Neuronal stem cell (in vitro differentiated cells): ENCODE data around the gene STOX2.

Experiments used
- DNase-seq: peaks from one replicate; pipeline ENCODE4 v3.0.0-alpha.2; 2013; ENCODE audit warnings: low spot score
- H2AFZ ChIP-seq: one replicate; pipeline ENCODE4 v1.6.1; 2013; ENCODE audit warnings: mild to moderate bottlenecking, low read length, inconsistent platforms
- H2AK5ac ChIP-seq: 2 replicates; pipeline ENCODE4 v1.6.1; 2013; ENCODE audit warnings: low read depth, mild to moderate bottlenecking, inconsistent platforms, low read length, moderate library complexity, mixed read lengths
- H2BK120ac ChIP-seq: 2 replicates; pipeline ENCODE4 v1.6.1; 2013; ENCODE audit warnings: low read depth, mild to moderate bottlenecking, inconsistent platforms, low read length, moderate library complexity, mixed read lengths
- H2BK12ac ChIP-seq: one replicate; pipeline ENCODE4 v1.6.1; 2013; ENCODE audit warnings: low read length, inconsistent platforms
- H2BK15ac ChIP-seq: 2 replicates; pipeline ENCODE4 v1.6.1; 2013; ENCODE audit warnings: mild to moderate bottlenecking, low read length, inconsistent platforms, mixed read lengths
- H2BK5ac ChIP-seq: one replicate; pipeline ENCODE4 v1.6.1; 2013; ENCODE audit warnings: inconsistent platforms, mild to moderate bottlenecking, low read length, moderate library complexity
- H3K14ac ChIP-seq: one replicate; pipeline ENCODE4 v1.6.1; 2013; ENCODE audit warnings: low read length, inconsistent platforms
- H3K18ac ChIP-seq: 2 replicates; pipeline ENCODE4 v1.6.1; 2013; ENCODE audit warnings: low read length, inconsistent platforms
- H3K23ac ChIP-seq: 2 replicates; pipeline ENCODE4 v1.6.1; 2013; ENCODE audit warnings: low read depth, mild to moderate bottlenecking, mixed read lengths, low read length, inconsistent platforms; ENCODE audit not compliant: poor library complexity
- H3K27ac ChIP-seq: replicated peaks from 3 replicates; pipeline ENCODE4 v1.5.1; 2013; ENCODE audit warnings: low read length, inconsistent platforms
- H3K27me3 ChIP-seq, 3 experiments: 2 replicates each; pipeline ENCODE4 v1.6.1; 2013; ENCODE audit warnings: low read length in 3 of 3, mild to moderate bottlenecking in 2 of 3, inconsistent platforms in 1 of 3, low read depth in 1 of 3, mixed read lengths in 1 of 3, moderate library complexity in 1 of 3; ENCODE audit not compliant: control insufficient read depth in 3 of 3, insufficient read depth in 3 of 3
- H3K36me3 ChIP-seq, 2 donors: replicated peaks in 1 of 2; 2 replicates each; pipeline ENCODE4 v1.6.1; 2013; ENCODE audit warnings: low read length in 2 of 2; ENCODE audit not compliant: control insufficient read depth in 2 of 2, insufficient read depth in 2 of 2
- H3K4ac ChIP-seq: 2 replicates; pipeline ENCODE4 v1.6.1; 2013; ENCODE audit warnings: inconsistent platforms, mild to moderate bottlenecking, low read length, moderate library complexity
- H3K4me1 ChIP-seq, 2 donors: 1 replicate in 1 of 2; 2 replicates in 1 of 2; pipeline ENCODE4 v1.6.1; 2013; ENCODE audit warnings: low read length in 2 of 2, low read depth in 1 of 2; ENCODE audit not compliant: control insufficient read depth in 2 of 2, insufficient read depth in 1 of 2
- H3K4me2 ChIP-seq: one replicate; pipeline ENCODE4 v1.6.1; 2013; ENCODE audit warnings: mild to moderate bottlenecking, low read length, inconsistent platforms; ENCODE audit not compliant: insufficient read depth, poor library complexity, severe bottlenecking
- H3K4me3 ChIP-seq, 2 donors: 2 replicates each; pipeline ENCODE4 v1.5.1; 2013; ENCODE audit warnings: low read length in 2 of 2, mild to moderate bottlenecking in 2 of 2, inconsistent platforms in 1 of 2, moderate library complexity in 1 of 2
- H3K79me1 ChIP-seq: one replicate; pipeline ENCODE4 v1.6.1; 2013; ENCODE audit warnings: low read depth, mild to moderate bottlenecking, inconsistent platforms, low read length, moderate library complexity
- H3K9ac ChIP-seq: one replicate; pipeline ENCODE4 v1.6.1; 2013; ENCODE audit warnings: mild to moderate bottlenecking, low read depth, low read length, inconsistent platforms; ENCODE audit not compliant: poor library complexity
- H3K9me3 ChIP-seq, 2 donors: replicated peaks in 1 of 2; 2 replicates each; pipeline versions ENCODE3 to v1.6.1; 2013; ENCODE audit warnings: low read length in 2 of 2, mild to moderate bottlenecking in 2 of 2, inconsistent platforms in 1 of 2, low read depth in 1 of 2, mixed read lengths in 1 of 2, moderate library complexity in 1 of 2; ENCODE audit not compliant: control insufficient read depth in 2 of 2, insufficient read depth in 1 of 2
- H4K8ac ChIP-seq: one replicate; pipeline ENCODE4 v1.6.1; 2013; ENCODE audit warnings: low read depth, mild to moderate bottlenecking, inconsistent platforms, low read length, moderate library complexity
- H4K91ac ChIP-seq: one replicate; pipeline ENCODE4 v1.6.1; 2013; ENCODE audit warnings: low read length, low read depth, mild to moderate bottlenecking, inconsistent platforms; ENCODE audit not compliant: poor library complexity
- WGBS, 2 donors: extraction: QIAGEN DNeasy Blood & Tissue Kit; methylation state at CpG; one replicate each; pipeline ENCODE4 v1.1.7; 2013; ENCODE audit warnings: missing lambda C conversion rate in 2 of 2, mixed read lengths in 1 of 2; ENCODE audit not compliant: insufficient read length in 2 of 2, insufficient replicate concordance in 1 of 2; ENCODE audit errors: extremely low coverage in 2 of 2; 5-methylcytosine and 5-hydroxymethylcytosine counted together

Gene STOX2

DNA sequence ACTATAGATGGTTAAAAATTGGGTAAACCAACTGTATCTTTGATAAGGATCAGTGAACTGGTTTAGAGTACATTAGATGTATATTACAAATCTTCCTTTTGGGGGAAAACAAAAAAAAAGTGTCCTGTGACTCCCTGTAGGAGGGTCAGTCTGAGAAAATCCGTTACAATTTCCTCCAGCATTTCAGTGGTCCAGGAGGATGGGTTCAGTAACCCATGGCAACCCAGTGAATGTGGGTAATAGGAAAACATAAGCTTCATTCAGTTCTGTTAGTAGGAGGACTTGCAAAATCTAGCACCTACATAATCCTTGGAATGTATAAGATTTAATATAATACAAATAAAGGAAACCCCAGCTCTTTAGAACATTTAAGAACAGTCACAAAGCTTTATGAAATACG is 16.2 kb downstream of the STOX2 start:
- Histone ChIP-seq H3K4me1 (peaks cover 5 to 6% of the 10 kb centered on the region in 2 donors), H3K36me3 (peaks cover 2 to 18% of the 10 kb centered on the region in 2 donors), H4K91ac (no peak overlapping the region), H3K4me3 (no peak overlapping the region), H3K4ac (no peak overlapping the region), H3K9ac (no peak overlapping the region), H2AFZ (no peak overlapping the region), H2BK120ac (no peak overlapping the region), H3K27me3 (no peaks in the 10 kb centered on the region), H3K9me3 (peaks cover 0 to 5% of the 10 kb centered on the region in 2 donors), H2AK5ac (no peak overlapping the region), H3K14ac (no peak overlapping the region), H3K23ac (no peak overlapping the region), H3K79me1 (no peaks in the 10 kb centered on the region), H2BK15ac (no peak overlapping the region), H3K4me2 (no peak overlapping the region), H3K27ac (no peak overlapping the region), H4K8ac (no peak overlapping the region), H2BK12ac (no peak overlapping the region), H3K18ac (no peak overlapping the region), H2BK5ac (no peak overlapping the region)
- no peak for DNase-seq
- no CpG with 5 or more reads among the region's 2 CpGs for WGBS, 2 donors

GRCh38 chr4:183924362-183925044 is 19.4 kb downstream of the STOX2 start:
- Histone ChIP-seq H3K27ac (no peak overlapping the region), H3K18ac (no peak overlapping the region), H3K9ac (no peak overlapping the region), H2BK15ac (no peak overlapping the region), H3K4me1 (peaks cover 2 to 5% of the 10 kb centered on the region in 2 donors), H3K4ac (no peak overlapping the region), H3K79me1 (no peaks in the 10 kb centered on the region), H2AK5ac (no peak overlapping the region), H2AFZ (no peak overlapping the region), H2BK5ac (no peak overlapping the region), H2BK120ac (no peak overlapping the region), H4K8ac (no peak overlapping the region), H3K27me3 (no peaks in the 10 kb centered on the region), H3K4me2 (no peak overlapping the region), H2BK12ac (no peak overlapping the region), H4K91ac (no peak overlapping the region), H3K9me3 (peaks cover 0 to 5% of the 10 kb centered on the region in 2 donors), H3K36me3 (peaks cover 2 to 11% of the 10 kb centered on the region in 2 donors), H3K14ac (no peak overlapping the region), H3K23ac (no peak overlapping the region), H3K4me3 (no peak overlapping the region)
- no peak for DNase-seq
- WGBS, 2 donors: no CpG with 5 or more reads among the region's 12 CpGs

- no peak overlapping the region for H3K4ac ChIP-seq
- H2BK15ac ChIP-seq: no peak overlapping the region
- no peaks in the 10 kb centered on the region for H3K27me3 ChIP-seq
- peaks cover 0 to 3% of the 10 kb centered on the region in 2 donors for H3K9me3 ChIP-seq
- no peak overlapping the region for H3K9ac ChIP-seq
- H3K36me3 ChIP-seq: peaks cover 2 to 8% of the 10 kb centered on the region in 2 donors
- no peak overlapping the region for H2BK5ac ChIP-seq
- H3K4me1 ChIP-seq: no peaks in the 10 kb centered on the region
- no peak overlapping the region for H3K4me2 ChIP-seq
- H3K23ac ChIP-seq: no peak overlapping the region
- no peak overlapping the region for H2BK12ac ChIP-seq
- no peaks in the 10 kb centered on the region for H3K79me1 ChIP-seq
- no peak overlapping the region for H4K91ac ChIP-seq
- H3K14ac ChIP-seq: no peak overlapping the region
- H3K18ac ChIP-seq: no peak overlapping the region
- WGBS, 2 donors: no CpG with 5 or more reads among the region's 5 CpGs
- H4K8ac ChIP-seq: no peak overlapping the region
- DNase-seq: no peak
- H2BK120ac ChIP-seq: no peak overlapping the region
- H3K27ac ChIP-seq: no peak overlapping the region
- no peak overlapping the region for H2AFZ ChIP-seq
- no peak overlapping the region for H3K4me3 ChIP-seq
- H2AK5ac ChIP-seq: no peak overlapping the region
Observed at GRCh38 chr4:183926950-183927349, 21.8 kb downstream of the STOX2 start.

DNA sequence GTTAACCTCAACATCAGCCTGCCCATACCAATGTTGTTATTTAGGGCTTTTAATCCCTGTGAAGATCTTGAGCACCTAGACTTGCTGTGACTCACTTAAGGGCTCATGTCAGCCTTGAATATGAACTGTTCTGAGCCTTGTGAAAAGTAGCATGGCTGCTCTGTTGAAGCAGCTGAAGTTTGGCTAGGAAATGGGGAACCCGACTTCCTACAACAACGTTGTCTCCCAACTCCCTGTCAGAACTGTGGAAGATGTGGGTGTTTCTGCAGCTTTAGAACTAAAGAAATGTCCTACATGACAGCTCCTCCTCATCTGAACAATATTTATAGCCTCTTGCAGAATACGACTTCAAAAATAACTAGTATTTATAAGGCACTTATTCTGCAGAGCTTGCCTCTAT is 27.5 kb downstream of the STOX2 start:
- H2BK12ac ChIP-seq: no peak overlapping the region
- H3K18ac ChIP-seq: no peak overlapping the region
- H3K36me3 ChIP-seq: peaks cover 0 to 7% of the 10 kb centered on the region in 2 donors
- H3K4me2 ChIP-seq: no peak overlapping the region
- H3K4me1 ChIP-seq: peaks cover 0 to 13% of the 10 kb centered on the region in 2 donors
- no peak overlapping the region for H2BK15ac ChIP-seq
- no peaks in the 10 kb centered on the region for H3K9me3 ChIP-seq
- no peak overlapping the region for H3K9ac ChIP-seq
- no peak overlapping the region for H2AFZ ChIP-seq
- H3K79me1 ChIP-seq: no peaks in the 10 kb centered on the region
- no peak overlapping the region for H2AK5ac ChIP-seq
- H4K91ac ChIP-seq: no peak overlapping the region
- H3K14ac ChIP-seq: no peak overlapping the region
- no peaks in the 10 kb centered on the region for H3K27me3 ChIP-seq
- H3K4me3 ChIP-seq: no peak overlapping the region
- no peak overlapping the region for H3K4ac ChIP-seq
- no peak overlapping the region for H3K23ac ChIP-seq
- no CpG with 5 or more reads among the region's 3 CpGs for WGBS, 2 donors
- H3K27ac ChIP-seq: no peak overlapping the region
- H4K8ac ChIP-seq: no peak overlapping the region
- H2BK5ac ChIP-seq: no peak overlapping the region
- no peak for DNase-seq
- no peak overlapping the region for H2BK120ac ChIP-seq
